Measurements from ENCODE around the gene GARRE1. TPM values are rescaled to one million over a fixed set of nuclear protein-coding genes. Genes with fewer than 3 reads are reported as not detected.
"Not testable (repeated sequence)": the region's sequence is repeated elsewhere in the genome, so short reads cannot be mapped to it uniquely, and the experiment has no call there.

The GARRE1 gene
- polyA plus RNA-seq, 5 donors: 30.5 to 46.0 (median 37.5) TPM

- no peak for DNase-seq
Measured at GRCh38 chr19:34257559-34257924, 3.2 kb downstream of the GARRE1 start.

GRCh38 chr19:34259367-34260095, 5.2 kb downstream of the GARRE1 start:
- DNase-seq: no peak

- no peak for DNase-seq
Measured at GRCh38 chr19:34260771-34261173, 6.4 kb downstream of the GARRE1 start.

GRCh38 chr19:34261334-34262109, 7.2 kb downstream of the GARRE1 start:
- no peak for DNase-seq

GRCh38 chr19:34263745-34264237, 9.4 kb downstream of the GARRE1 start:
- DNase-seq: no peak

- no peak for DNase-seq
Measured at GRCh38 chr19:34265221-34265650, 10.9 kb downstream of the GARRE1 start.

GRCh38 chr19:34269081-34269480, 14.7 kb downstream of the GARRE1 start:
- DNase-seq: no peak

- no peak for DNase-seq
Measured at GRCh38 chr19:34269489-34269888, 15.1 kb downstream of the GARRE1 start.

- DNase-seq: peak in 1 of 2 donors; percentile 49
Measured at GRCh38 chr19:34269968-34270621, 15.7 kb downstream of the GARRE1 start.

- DNase-seq: no peak
Measured at GRCh38 chr19:34273121-34273520, 18.8 kb downstream of the GARRE1 start.

- DNase-seq: no peak
Measured at GRCh38 chr19:34274284-34274826, 20.0 kb downstream of the GARRE1 start.

GRCh38 chr19:34274827-34275625, 20.7 kb downstream of the GARRE1 start:
- no peak for DNase-seq

GRCh38 chr19:34275705-34276104, 21.4 kb downstream of the GARRE1 start:
- DNase-seq: no peak

- DNase-seq: no peak
Measured at GRCh38 chr19:34276614-34277013, 22.3 kb downstream of the GARRE1 start.

GRCh38 chr19:34277244-34277643, 22.9 kb downstream of the GARRE1 start:
- DNase-seq: no peak

- DNase-seq: no peak
Measured at GRCh38 chr19:34278783-34279182, 24.4 kb downstream of the GARRE1 start.

GRCh38 chr19:34281444-34281843, 27.1 kb downstream of the GARRE1 start:
- DNase-seq: not testable (repeated sequence)

- DNase-seq: no peak
Measured at GRCh38 chr19:34282611-34283519, 28.5 kb downstream of the GARRE1 start.

GRCh38 chr19:34284505-34284904, 30.2 kb downstream of the GARRE1 start:
- DNase-seq: no peak

GRCh38 chr19:34287662-34288140, 33.3 kb downstream of the GARRE1 start:
- DNase-seq: no peak
